ENCODE results near the gene CDKAL1. TPM values are rescaled to one million over a fixed set of nuclear protein-coding genes. Genes with fewer than 3 reads are reported as not detected.
"Not testable (repeated sequence)": the region's sequence is repeated elsewhere in the genome, so short reads cannot be mapped to it uniquely, and the experiment has no call there.

CDKAL1 gene
- total RNA-seq, 1 donor from 2014 or later, result 11.3 TPM

GRCh38 chr6:20751293-20751935 lies 217.2 kb downstream of the CDKAL1 start:
- TF ChIP-seq CTCF (IDR thresholded peaks at IDR 0.05), result no peak
- no peak for TF ChIP-seq POLR2AphosphoS5 (IDR thresholded peaks at IDR 0.05; ENCODE audit: insufficient read depth in 1 of 2, low read depth in 1 of 2)
- TF ChIP-seq POLR2A (IDR thresholded peaks at IDR 0.05), result no peak
- DNase-seq (ENCODE audit: extremely low spot score in 2 of 2), result no peak
- intact Hi-C loops (cut with DNase I), result no loop called here
- H3K4me1 ChIP-seq, result peaks cover 4% of the 10 kb centered on the region
- H3K36me3 ChIP-seq, result no peaks in the 10 kb centered on the region
- H3K4me3 ChIP-seq, result no peak overlapping the region
- no peak overlapping the region for H3K27ac ChIP-seq
- H3K9me3 ChIP-seq, result no peaks in the 10 kb centered on the region
- no peaks in the 10 kb centered on the region for H3K27me3 ChIP-seq

GRCh38 chr6:20755631-20756030 lies 221.4 kb downstream of the CDKAL1 start:
- H3K27ac ChIP-seq, result no peak overlapping the region
- peaks cover 4% of the 10 kb centered on the region for H3K4me1 ChIP-seq
- no peaks in the 10 kb centered on the region for H3K36me3 ChIP-seq
- H3K9me3 ChIP-seq, result no peaks in the 10 kb centered on the region
- no peak overlapping the region for H3K4me3 ChIP-seq
- no peak for TF ChIP-seq POLR2AphosphoS5 (IDR thresholded peaks at IDR 0.05; ENCODE audit: insufficient read depth in 1 of 2, low read depth in 1 of 2)
- no peak for TF ChIP-seq POLR2A (IDR thresholded peaks at IDR 0.05)
- TF ChIP-seq CTCF (IDR thresholded peaks at IDR 0.05), result no peak
- no peak for DNase-seq (ENCODE audit: extremely low spot score in 2 of 2)
- intact Hi-C loops (cut with DNase I), result no loop called here
- no peaks in the 10 kb centered on the region for H3K27me3 ChIP-seq

GRCh38 chr6:20756584-20757147 lies 222.4 kb downstream of the CDKAL1 start:
- DNase-seq (ENCODE audit: extremely low spot score in 2 of 2); intact Hi-C loops (cut with DNase I); H3K4me3 ChIP-seq; H3K4me1 ChIP-seq; H3K9me3 ChIP-seq; H3K27me3 ChIP-seq; H3K36me3 ChIP-seq; H3K27ac ChIP-seq: not testable (repeated sequence)

- Histone ChIP-seq H3K9me3 (no peaks in the 10 kb centered on the region), H3K27ac (no peak overlapping the region), H3K36me3 (no peaks in the 10 kb centered on the region), H3K4me1 (no peaks in the 10 kb centered on the region), H3K4me3 (no peak overlapping the region), H3K27me3 (no peaks in the 10 kb centered on the region)
- intact Hi-C loops (cut with DNase I), result no loop called here
- DNase-seq (ENCODE audit: extremely low spot score in 2 of 2), result no peak
- TF ChIP-seq POLR2AphosphoS5 (IDR thresholded peaks at IDR 0.05; ENCODE audit: insufficient read depth in 1 of 2, low read depth in 1 of 2), result no peak
- no peak for TF ChIP-seq POLR2A (IDR thresholded peaks at IDR 0.05)
- no peak for TF ChIP-seq CTCF (IDR thresholded peaks at IDR 0.05)
Observed at GRCh38 chr6:20757761-20758160, 223.5 kb downstream of the CDKAL1 start.

- Histone ChIP-seq H3K36me3 (no peaks in the 10 kb centered on the region), H3K27ac (no peak overlapping the region), H3K9me3 (no peaks in the 10 kb centered on the region), H3K4me1 (no peaks in the 10 kb centered on the region), H3K4me3 (no peak overlapping the region), H3K27me3 (no peaks in the 10 kb centered on the region)
- TF ChIP-seq CTCF (IDR thresholded peaks at IDR 0.05), result no peak
- no peak for TF ChIP-seq POLR2AphosphoS5 (IDR thresholded peaks at IDR 0.05; ENCODE audit: insufficient read depth in 1 of 2, low read depth in 1 of 2)
- TF ChIP-seq POLR2A (IDR thresholded peaks at IDR 0.05), result no peak
- intact Hi-C loops (cut with DNase I), result no loop called here
- DNase-seq (ENCODE audit: extremely low spot score in 2 of 2), result no peak
Observed at GRCh38 chr6:20763296-20763695, 229.0 kb downstream of the CDKAL1 start.

Measured in vagina (tissue), 2 donors.